ENCODE measurements around the gene EFTUD2. TPM values are rescaled to one million over a fixed set of nuclear protein-coding genes. Genes with fewer than 3 reads are reported as not detected.

EFTUD2 gene
- total and polyA plus RNA-seq, 9 of the 15 experiments (the other 6 are each of a cell fraction or from before 2014, with no cell fraction given) = 65.8 to 362 (median 218) TPM

GRCh38 chr17:44913676-44914075 lies 14.4 kb upstream of the EFTUD2 start:
- no peaks in the 10 kb centered on the region for H3K36me3 ChIP-seq (ENCODE audit: control insufficient read depth, insufficient read depth, low read length)
- ChIA-PET POLR2A (interaction anchor here (0.5 to 1.2 kb wide), 3 partner anchors 13 to 276 kb away, joined by 3 to 4 read pairs (median 4); no protein-coding TSS in a partner anchor), CTCF (ENCODE audit: low intra/inter-chr PET ratio) (no interaction called here)
- no peak overlapping the region for H3K4me2 ChIP-seq (ENCODE audit: insufficient read depth, low read length)
- in situ Hi-C loops (cut with MboI) = no loop called here
- intact Hi-C loops (cut with micrococcal nuclease) = no loop called here
- peak overlapping the region; percentile 68 for H2AFZ ChIP-seq (ENCODE audit: low read depth, low read length)
- no peak overlapping the region for H3K9ac ChIP-seq (ENCODE audit: insufficient read depth in 1 of 2, low read depth in 2 of 2, low read length in 2 of 2)
- H3K4me1 ChIP-seq (replicated peaks in 1 of 2; ENCODE audit: control insufficient read depth in 2 of 2, insufficient read depth in 2 of 2, low read length in 2 of 2) = peaks cover 9 to 32% of the 10 kb centered on the region in 2 experiments; a peak in 4 of 5 replicates
- no peak for TF ChIP-seq HDAC8 (tag; IDR thresholded peaks at IDR 0.05)
- TF ChIP-seq SMAD4 (CRISPR knock-in tag; conservative IDR thresholded peaks at IDR 0.05) = no peak
- 0 out of 4 replicates have a peak, but pooled peaks of 1 of the 2 experiments have one; percentile 11 for TF ChIP-seq HDAC1 (IDR thresholded peaks at IDR 0.05)
- TF ChIP-seq EGR1 (conservative IDR thresholded peaks at IDR 0.05) = no peak
- TF ChIP-seq TCFL5 (CRISPR knock-in tag; conservative IDR thresholded peaks at IDR 0.05) = no peak
- no peak for TF ChIP-seq SUPT5H (IDR thresholded peaks at IDR 0.05)
- 6% methylated on average over 3 of the region's 6 CpGs for WGBS (ENCODE audit: insufficient coverage, low coverage, missing lambda C conversion rate)
- H3K79me2 ChIP-seq (ENCODE audit: control insufficient read depth, insufficient read depth, low read length) = no peaks in the 10 kb centered on the region
- no peaks in the 10 kb centered on the region for H3K9me1 ChIP-seq (ENCODE audit: control insufficient read depth, insufficient read depth, low read length)
- no TSS peak for BruUV-seq (replicated peaks)
- peaks cover 0 to 11% of the 10 kb centered on the region in 2 experiments; a peak in 1 of 5 replicates for H3K27me3 ChIP-seq (ENCODE audit: control insufficient read depth in 2 of 2, insufficient read depth in 2 of 2, low read length in 2 of 2)
- no peak overlapping the region for H3K4me3 ChIP-seq
- H3K9me3 ChIP-seq (replicated peaks; ENCODE audit: control insufficient read depth, insufficient read depth, low read depth, low read length) = no peaks in the 10 kb centered on the region
- no peak overlapping the region for H3K27ac ChIP-seq (ENCODE audit: extremely low read depth, low read depth, low read length)
- DNase-seq (ENCODE audit: extremely low read depth in 1 of 4, low spot score in 3 of 4) = peak in 2 of 4 experiments; percentile 51 to 53
- no peaks in the 10 kb centered on the region for H4K20me1 ChIP-seq (replicated peaks; ENCODE audit: control insufficient read depth, insufficient read depth, low read length)
- no peak for ATAC-seq
- no peak for FAIRE-seq

All from K562 (cell line).